GM19452 (cell line): Measurements from ENCODE around the gene ADRA2B.
"Not testable (repeated sequence)": the region's sequence is repeated elsewhere in the genome, so short reads cannot be mapped to it uniquely, and the experiment has no call there.

ENCODE experiments used
- ATAC-seq: cut with Tn5 transposase; IDR thresholded peaks from one replicate; pipeline ENCODE4 v1.9.1; 2021; ENCODE audit not compliant: unreplicated experiment

Gene ADRA2B

GRCh38 chr2:96091141-96091710 lies 25.1 kb downstream of the ADRA2B start:
- no peak for ATAC-seq

GRCh38 chr2:96090196-96090926 lies 26.0 kb downstream of the ADRA2B start:
- no peak for ATAC-seq

- no peak for ATAC-seq
Observed at GRCh38 chr2:96089356-96090195, 26.8 kb downstream of the ADRA2B start.

- no peak for ATAC-seq
Observed at GRCh38 chr2:96088340-96089335, 27.7 kb downstream of the ADRA2B start.

GRCh38 chr2:96087130-96087529 lies 29.2 kb downstream of the ADRA2B start:
- no peak for ATAC-seq

- ATAC-seq = no peak
Observed at GRCh38 chr2:96085541-96086355, 30.6 kb downstream of the ADRA2B start.

- not testable (repeated sequence) for ATAC-seq
Observed at GRCh38 chr2:96084858-96085518, 31.4 kb downstream of the ADRA2B start.

GRCh38 chr2:96083989-96084857 lies 32.1 kb downstream of the ADRA2B start:
- no peak for ATAC-seq

- no peak for ATAC-seq
Observed at GRCh38 chr2:96083064-96083939, 33.1 kb downstream of the ADRA2B start.

- ATAC-seq = no peak
Observed at GRCh38 chr2:96082211-96083063, 33.9 kb downstream of the ADRA2B start.

GRCh38 chr2:96081042-96081441 lies 35.3 kb downstream of the ADRA2B start:
- ATAC-seq = no peak

GRCh38 chr2:96075199-96075771 lies 41.1 kb downstream of the ADRA2B start:
- ATAC-seq = no peak

- ATAC-seq = no peak
Observed at GRCh38 chr2:96074156-96074555, 42.2 kb downstream of the ADRA2B start.

- no peak for ATAC-seq
Observed at GRCh38 chr2:96073170-96073775, 43.1 kb downstream of the ADRA2B start.

- no peak for ATAC-seq
Observed at GRCh38 chr2:96072746-96073145, 43.6 kb downstream of the ADRA2B start.
